Erythroblast (primary cell): ENCODE results near the gene IFIT3.
"Not testable (repeated sequence)": the region's sequence is repeated elsewhere in the genome, so short reads cannot be mapped to it uniquely, and the experiment has no call there.

Experiments
- DNase-seq, 2 experiments: peaks; one replicate each; lab custom pipeline; 2025; lab: John Stamatoyannopoulos, UW
- GATA1 ChIP-seq: IDR thresholded peaks from 2 replicates; pipeline ENCODE4 v1.6.1; 2011; ENCODE audit warnings: low read depth, mild to moderate bottlenecking, control low read depth, low read length, moderate library complexity
- POLR2A ChIP-seq: IDR thresholded peaks from 2 replicates; pipeline ENCODE4 v1.6.1; 2011; ENCODE audit warnings: mild to moderate bottlenecking, low read length

Gene IFIT3

GRCh38 chr10:89327803-89328441, at the start of gene IFIT3:
Gene IFIT3 (plus strand): TSS chr10:89327997. CDS start chr10:89328074, 77 bp downstream.
- TF ChIP-seq POLR2A (peak; percentile 73), GATA1 (no peak)
- peak; percentile 82 to 90 for DNase-seq

- TF ChIP-seq POLR2A: no peak
- no peak for TF ChIP-seq GATA1
- DNase-seq: no peak
Observed at GRCh38 chr10:89278034-89278535, 49.7 kb upstream of the IFIT3 start.

- no peak for DNase-seq
- TF ChIP-seq POLR2A (no peak), GATA1 (no peak)
Observed at GRCh38 chr10:89278900-89279392, 48.9 kb upstream of the IFIT3 start.

- DNase-seq: no peak
- TF ChIP-seq POLR2A (no peak), GATA1 (no peak)
Observed at GRCh38 chr10:89279421-89279869, 48.4 kb upstream of the IFIT3 start.

GRCh38 chr10:89280508-89280907, 47.3 kb upstream of the IFIT3 start:
- TF ChIP-seq GATA1 (no peak), POLR2A (no peak)
- DNase-seq: no peak

GRCh38 chr10:89281606-89282395, 46.0 kb upstream of the IFIT3 start:
- DNase-seq: no peak

GRCh38 chr10:89283025-89283935, 44.5 kb upstream of the IFIT3 start:
- TF ChIP-seq POLR2A (no peak), GATA1 (no peak)
- DNase-seq: no peak

More at GRCh38 chr10:89281606-89282395, 46.0 kb upstream of the IFIT3 start:
- no peak for TF ChIP-seq GATA1
- TF ChIP-seq POLR2A: no peak

- TF ChIP-seq POLR2A: no peak
- TF ChIP-seq GATA1: no peak
- no peak for DNase-seq
Observed at GRCh38 chr10:89283936-89284475, 43.8 kb upstream of the IFIT3 start.

GRCh38 chr10:89284711-89285110, 43.1 kb upstream of the IFIT3 start:
- not testable (repeated sequence) for DNase-seq

GRCh38 chr10:89285303-89285702, 42.5 kb upstream of the IFIT3 start:
- DNase-seq: not testable (repeated sequence)

GRCh38 chr10:89294721-89295239, 33.0 kb upstream of the IFIT3 start:
- no peak for TF ChIP-seq GATA1
- no peak for TF ChIP-seq POLR2A

GRCh38 chr10:89295597-89295996, 32.2 kb upstream of the IFIT3 start:
- no peak for TF ChIP-seq GATA1
- no peak for TF ChIP-seq POLR2A
- no peak for DNase-seq

More at GRCh38 chr10:89294721-89295239, 33.0 kb upstream of the IFIT3 start:
- DNase-seq: no peak

- TF ChIP-seq GATA1: no peak
- no peak for TF ChIP-seq POLR2A
- DNase-seq: no peak
Observed at GRCh38 chr10:89296220-89296648, 31.6 kb upstream of the IFIT3 start.
